Cardiac septum (tissue), 1 donor: ENCODE data around the gene DEF6. TPM values are rescaled to one million over a fixed set of nuclear protein-coding genes. Genes with fewer than 3 reads are reported as not detected.
A peak's percentile ranks its signal among the peaks of the same experiment; 100 is the strongest.
"Not testable (repeated sequence)": the region's sequence is repeated elsewhere in the genome, so short reads cannot be mapped to it uniquely, and the experiment has no call there.

ENCODE experiments used
- DNase-seq: peaks from one replicate; pipeline ENCODE4 v3.0.0-alpha.2; 2020; ENCODE audit warnings: low spot score
- intact Hi-C: fragments of 100-400 bp; cut with DNase I; formaldehyde crosslinking; loops from one replicate; pipeline ENCODE4 v1.14.0; 2022
- total RNA-seq: library from RNA; stranded (reverse); fragmentation: NEBNext Ultra II Directional; extraction: Animal tissue kit (Norgen Biotek cat#: 25700); gene quantifications from one replicate; pipeline ENCODE4 v1.2.1, GENCODE V29; 2021
- donor health status: DM: no; HTN: no; CAD: no.

DEF6 gene
- total RNA-seq, 1 donor from 2014 or later: 1.7 TPM

GRCh38 chr6:35305117-35305516, 7.5 kb downstream of the DEF6 start:
- intact Hi-C loops: no loop called here

GRCh38 chr6:35307138-35307537, 9.5 kb downstream of the DEF6 start:
- peak; percentile 56 for DNase-seq
- intact Hi-C loops: not testable (repeated sequence)

More at GRCh38 chr6:35305117-35305516, 7.5 kb downstream of the DEF6 start:
- peak; percentile 22 for DNase-seq

DNA sequence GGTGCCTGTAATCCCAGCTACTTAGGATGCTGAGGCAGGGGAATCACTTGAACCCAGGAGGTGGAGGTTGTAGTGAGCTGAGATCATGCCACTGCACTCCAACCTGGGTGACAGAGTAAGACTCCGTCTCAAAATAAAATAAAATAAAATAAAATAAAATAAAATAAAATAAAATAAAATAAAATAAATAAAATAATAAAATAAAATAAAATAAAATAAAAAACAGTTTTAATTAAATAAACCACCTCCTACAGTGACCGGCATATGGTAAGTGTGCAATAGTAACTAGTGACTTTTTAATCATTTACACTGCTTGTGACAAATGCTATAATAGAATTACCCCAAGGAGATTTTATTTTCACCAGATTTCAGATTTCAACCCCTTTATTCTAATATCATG, 10.9 kb downstream of the DEF6 start:
- intact Hi-C loops, DNase-seq: not testable (repeated sequence)

DNA sequence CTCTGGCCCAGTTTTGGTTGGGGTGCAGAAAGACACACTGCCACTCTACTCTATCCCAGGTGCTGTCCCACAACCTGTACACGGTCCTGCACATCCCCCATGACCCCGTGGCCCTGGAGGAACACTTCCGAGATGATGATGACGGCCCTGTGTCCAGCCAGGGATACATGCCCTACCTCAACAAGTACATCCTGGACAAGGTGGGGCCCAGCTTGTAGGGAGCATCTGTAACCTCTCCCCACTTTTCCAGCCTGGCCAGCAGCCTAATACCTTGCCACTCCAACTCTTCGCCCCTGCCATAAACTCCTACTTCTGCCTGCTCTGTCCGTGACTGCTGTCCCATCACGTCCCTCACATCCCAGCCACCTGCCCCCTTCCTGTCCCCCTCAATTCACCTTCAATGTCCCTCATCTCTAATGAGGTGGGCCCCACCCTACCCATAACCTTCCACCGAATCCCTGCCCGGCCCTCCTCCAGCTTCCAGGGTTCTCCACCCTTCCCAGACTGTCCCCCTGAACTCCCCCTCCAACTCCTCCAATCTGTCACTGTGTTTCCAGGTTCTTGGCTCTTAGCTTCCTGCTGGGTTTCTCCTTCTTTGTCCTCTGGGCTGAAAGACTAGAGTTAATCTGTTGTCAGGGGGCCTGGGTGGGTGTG, 12.1 kb downstream of the DEF6 start:
- peak; percentile 41 for DNase-seq
- intact Hi-C loops: no loop called here

- intact Hi-C loops: no loop called here
- DNase-seq: peak; percentile 46
Measured at GRCh38 chr6:35310265-35310831, 12.7 kb downstream of the DEF6 start.

DNA sequence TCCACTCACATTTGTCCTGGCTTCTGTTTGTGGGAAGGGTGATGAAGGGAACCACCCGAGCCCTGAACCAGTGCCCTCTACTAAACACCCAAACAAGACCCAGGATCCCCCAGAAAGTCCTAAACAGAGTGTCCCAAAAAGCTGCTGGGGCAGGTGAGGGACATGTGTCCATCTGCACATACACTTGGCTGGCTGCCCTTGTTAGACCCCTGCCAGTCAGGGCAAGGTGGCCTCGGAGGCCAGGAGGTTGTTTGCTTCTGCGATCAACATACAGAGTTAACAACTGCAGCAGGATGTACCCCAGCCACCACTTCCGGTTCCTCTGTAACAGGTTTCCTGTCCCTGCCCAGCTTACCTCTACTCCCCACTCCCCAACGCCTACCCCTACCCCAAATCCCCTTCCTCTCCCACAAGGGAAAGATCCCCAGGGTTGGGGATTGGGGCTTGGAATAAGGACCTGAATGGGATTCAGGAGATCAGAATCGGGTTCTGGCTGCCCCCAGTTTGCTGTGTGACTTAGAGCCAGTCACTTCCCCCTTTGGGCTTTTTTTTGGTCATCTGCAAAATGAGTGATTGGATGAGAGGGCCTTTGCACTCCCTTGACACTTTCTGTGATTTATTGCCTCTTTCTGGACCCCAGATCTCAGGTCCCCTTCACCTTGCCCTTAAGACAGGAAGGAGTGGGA, 13.9 kb downstream of the DEF6 start:
- peak; percentile 60 for DNase-seq
- intact Hi-C loops: no loop called here

DNA sequence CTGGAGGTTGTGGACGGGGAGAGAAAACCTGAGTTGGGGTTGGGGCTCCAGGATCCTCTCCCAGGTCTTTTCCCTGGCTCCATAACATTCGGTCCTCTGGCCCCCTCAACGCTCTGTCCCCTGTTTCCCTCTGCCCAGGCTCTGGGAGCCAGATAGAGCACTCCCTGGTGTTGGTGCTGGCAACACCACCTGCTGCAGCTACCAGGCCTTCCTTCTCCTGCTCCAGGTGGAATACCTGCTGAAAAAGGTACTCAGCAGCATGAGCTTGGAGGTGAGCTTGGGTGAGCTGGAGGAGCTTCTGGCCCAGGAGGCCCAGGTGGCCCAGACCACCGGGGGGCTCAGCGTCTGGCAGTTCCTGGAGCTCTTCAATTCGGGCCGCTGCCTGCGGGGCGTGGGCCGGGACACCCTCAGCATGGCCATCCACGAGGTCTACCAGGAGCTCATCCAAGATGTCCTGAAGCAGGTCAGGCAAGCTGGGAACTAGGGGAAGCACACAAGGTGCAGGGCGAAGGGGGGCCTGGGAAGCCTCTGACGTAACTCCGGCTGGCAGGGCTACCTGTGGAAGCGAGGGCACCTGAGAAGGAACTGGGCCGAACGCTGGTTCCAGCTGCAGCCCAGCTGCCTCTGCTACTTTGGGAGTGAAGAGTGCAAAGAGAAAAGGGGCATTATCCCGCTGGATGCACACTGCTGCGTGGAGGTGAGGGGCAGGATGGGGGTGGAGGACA, 14.6 kb downstream of the DEF6 start:
- DNase-seq: peak; percentile 72
- intact Hi-C loops: no loop called here

DNA sequence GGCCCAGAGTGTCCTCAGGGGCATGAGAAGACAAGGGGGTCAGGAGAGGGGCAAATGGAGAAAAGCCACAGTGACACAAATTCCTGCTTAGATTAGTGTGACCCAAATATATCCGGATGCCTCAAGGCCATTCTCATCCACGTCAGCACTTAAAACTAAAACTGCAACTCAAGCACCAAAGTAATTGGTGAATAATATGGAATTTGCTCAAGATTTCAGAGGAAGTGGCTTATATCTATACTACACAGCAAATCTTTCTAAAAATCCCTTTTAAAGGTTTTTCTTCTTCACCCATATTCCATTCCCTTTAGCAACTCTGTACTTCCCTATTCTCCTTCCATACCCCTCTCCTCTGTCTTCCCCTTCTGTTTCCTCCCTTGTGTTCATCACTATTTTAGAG, 15.2 kb downstream of the DEF6 start:
- no peak for DNase-seq
- intact Hi-C loops: no loop called here

DNA sequence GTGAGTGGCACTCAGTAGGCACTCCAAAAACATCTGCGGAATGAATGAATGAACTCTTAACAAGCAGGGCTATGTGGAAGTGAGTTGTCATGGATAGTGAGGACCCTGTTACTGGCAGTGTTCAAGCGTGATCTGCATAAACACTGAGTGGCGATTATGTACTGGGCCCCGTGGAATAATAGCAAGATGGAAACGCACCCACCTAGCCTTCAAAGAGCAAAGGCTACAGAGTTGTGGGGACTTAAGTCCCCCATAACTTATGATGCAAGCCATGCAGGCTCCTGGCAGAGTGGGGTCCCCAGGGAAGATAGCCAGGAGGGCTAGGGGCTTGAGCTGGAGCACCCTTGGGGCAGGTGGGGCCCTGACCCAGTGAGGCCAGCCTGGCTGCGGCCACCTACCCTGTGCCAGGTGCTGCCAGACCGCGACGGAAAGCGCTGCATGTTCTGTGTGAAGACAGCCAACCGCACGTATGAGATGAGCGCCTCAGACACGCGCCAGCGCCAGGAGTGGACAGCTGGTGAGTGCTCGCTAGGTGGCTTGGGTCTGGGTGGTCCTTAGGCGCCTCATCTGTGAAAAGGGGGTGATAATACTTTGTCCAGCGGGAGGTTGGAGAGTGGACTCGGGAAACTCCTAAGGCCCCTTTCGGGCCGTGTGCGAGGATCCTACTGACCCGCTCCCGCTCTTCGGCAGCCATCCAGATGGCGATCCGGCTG, 20.0 kb downstream of the DEF6 start:
- DNase-seq: no peak

DNA sequence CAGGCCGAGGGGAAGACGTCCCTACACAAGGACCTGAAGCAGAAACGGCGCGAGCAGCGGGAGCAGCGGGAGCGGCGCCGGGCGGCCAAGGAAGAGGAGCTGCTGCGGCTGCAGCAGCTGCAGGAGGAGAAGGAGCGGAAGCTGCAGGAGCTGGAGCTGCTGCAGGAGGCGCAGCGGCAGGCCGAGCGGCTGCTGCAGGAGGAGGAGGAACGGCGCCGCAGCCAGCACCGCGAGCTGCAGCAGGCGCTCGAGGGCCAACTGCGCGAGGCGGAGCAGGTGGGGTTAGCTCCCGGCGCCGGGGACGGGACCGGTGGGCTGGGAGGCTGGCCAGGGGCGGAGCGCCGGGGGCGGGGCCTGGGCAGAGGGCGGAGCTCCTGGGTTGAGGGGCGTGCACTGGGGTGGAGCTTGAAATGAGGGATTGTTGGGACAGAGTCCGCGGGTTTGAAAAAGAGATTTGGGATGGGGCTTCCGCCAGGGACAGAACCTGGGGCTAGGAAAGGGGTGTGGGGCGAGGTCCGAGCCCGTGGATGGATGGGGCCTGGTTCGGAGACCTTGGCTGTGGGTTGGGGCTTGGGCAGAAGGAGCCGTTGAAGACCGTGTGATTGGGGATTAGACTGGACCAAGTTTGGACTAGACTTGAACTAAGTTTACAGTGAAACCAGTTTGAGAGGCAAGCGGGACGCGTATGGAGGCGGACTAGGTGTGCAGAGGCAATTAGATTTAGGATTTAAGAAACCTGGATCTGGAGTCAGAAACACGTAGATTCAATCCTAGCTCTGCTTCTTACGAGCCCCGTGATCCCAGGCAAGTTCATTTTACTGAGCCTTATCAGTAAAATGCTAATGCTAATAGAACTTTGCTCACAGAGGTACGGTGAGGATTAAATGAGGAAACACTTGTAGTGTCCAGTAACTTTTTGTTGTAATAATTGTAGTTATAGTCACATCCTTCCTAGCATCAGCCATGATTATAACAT, 20.9 kb downstream of the DEF6 start:
- intact Hi-C loops: no loop called here
- DNase-seq: peak; percentile 85

More for the DNA sequence above, 20.0 kb downstream of the DEF6 start:
- intact Hi-C loops: no loop called here

- DNase-seq: no peak
- intact Hi-C loops: no loop called here
Measured at GRCh38 chr6:35319346-35320030, 21.9 kb downstream of the DEF6 start.

- no peak for DNase-seq
- intact Hi-C loops: no loop called here
Measured at GRCh38 chr6:35320031-35320410, 22.4 kb downstream of the DEF6 start.

GRCh38 chr6:35321091-35321490, 23.5 kb downstream of the DEF6 start:
- DNase-seq: no peak
- intact Hi-C loops: no loop called here

DNA sequence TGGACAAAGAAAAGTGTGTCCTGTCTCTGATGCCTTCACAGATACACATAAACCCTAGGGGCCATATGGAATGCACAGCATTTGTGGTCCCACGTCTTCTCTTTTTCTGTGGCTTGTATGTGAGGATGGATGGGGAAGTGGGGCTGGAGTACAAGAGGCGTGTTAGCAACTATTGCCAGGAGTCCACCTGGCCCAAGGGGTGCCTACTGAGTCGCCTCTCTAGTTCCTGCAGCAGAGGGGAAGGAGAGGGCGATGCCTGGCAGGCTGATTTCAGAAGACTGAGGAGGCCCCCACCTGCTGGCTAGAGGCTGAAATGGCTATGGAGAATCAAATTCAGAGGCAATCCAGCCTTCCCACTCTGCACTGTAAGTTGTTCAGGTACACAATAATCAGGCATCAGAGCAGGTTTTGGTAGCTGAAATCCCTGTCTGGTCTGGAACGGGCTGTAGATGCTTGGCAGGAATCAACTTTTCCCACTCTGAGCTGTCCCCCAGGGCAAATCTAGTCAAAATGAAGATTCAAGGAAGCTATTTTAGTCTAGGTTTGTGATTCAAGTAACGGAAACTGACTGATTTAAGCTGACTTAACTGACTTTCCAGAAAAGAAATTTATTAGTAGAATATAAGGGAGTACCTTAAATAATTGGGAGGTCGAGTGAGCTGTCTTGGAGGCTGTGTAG, 29.9 kb downstream of the DEF6 start:
- intact Hi-C loops: loop anchor here (5.0 kb wide), 1 partner anchor 35 kb away; no protein-coding TSS in a partner anchor
- peak; percentile 88 for DNase-seq

DNA sequence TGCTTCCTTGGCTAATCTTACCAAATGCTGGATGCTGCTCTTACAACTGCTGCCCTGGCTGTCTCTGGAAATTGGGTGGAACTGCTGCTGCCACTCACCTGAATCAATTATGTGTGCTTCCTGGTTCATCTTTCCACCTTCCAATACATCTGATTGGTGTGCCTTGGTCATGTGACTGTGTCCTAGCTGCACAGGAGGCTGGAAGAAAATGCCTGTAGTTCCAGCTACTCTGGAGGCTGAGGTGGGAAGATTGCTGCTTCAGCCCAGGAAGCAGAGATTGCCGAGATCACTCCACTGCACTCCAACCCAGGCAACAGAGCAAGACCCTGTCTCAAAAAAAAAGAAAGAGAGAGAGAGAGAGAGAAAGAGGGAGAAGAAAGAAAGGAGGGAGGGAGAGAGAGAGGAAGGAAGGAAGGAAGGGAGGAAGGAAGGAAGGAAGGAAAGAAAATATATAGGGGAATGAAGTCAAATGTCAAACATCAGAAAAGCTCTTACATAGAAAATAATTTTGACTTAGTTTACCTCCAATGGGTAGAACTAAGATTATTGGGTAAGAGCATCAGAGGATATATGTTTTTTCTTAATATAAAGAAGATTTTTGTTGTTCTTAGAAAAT, 30.6 kb downstream of the DEF6 start:
- DNase-seq: no peak
- intact Hi-C loops: loop anchor here (5.0 kb wide), 1 partner anchor 36 kb away; no protein-coding TSS in a partner anchor

DNA sequence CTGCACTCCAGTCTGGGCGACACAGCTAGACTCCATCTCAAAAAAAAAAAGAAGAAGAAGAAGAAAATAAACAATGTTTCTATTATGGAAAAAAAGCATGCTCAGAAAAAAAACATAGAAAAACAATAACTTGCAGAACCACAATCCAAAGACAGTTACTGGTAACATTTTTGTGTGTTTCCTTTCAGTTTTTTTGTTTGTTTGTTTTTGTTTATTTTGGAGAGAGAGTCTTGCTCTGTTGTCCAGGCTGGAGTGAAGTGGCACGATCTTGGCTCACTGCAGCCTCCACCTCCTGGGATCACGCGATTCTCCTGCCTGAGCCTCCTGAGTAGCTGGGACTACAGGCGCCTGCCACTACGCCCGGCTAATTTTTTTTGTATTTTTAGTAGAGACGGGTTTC, 31.3 kb downstream of the DEF6 start:
- intact Hi-C loops: loop anchor here (5.0 kb wide), 1 partner anchor 37 kb away; no protein-coding TSS in a partner anchor
- DNase-seq: not testable (repeated sequence)
